ENCODE data around the gene SLC44A5.

GRCh38 chr1:75506976-75507375 is 103.9 kb downstream of the SLC44A5 start:
- TF ChIP-seq CTCF (conservative IDR thresholded peaks at IDR 0.05 in 1 of 2, IDR thresholded peaks at IDR 0.05 in 1 of 2; ENCODE audit: extremely low read depth in 1 of 2, insufficient read depth in 1 of 2, low read depth in 1 of 2, low read length in 2 of 2) (no peak), EZH2 (IDR thresholded peaks at IDR 0.05; ENCODE audit: borderline replicate concordance, low read length) (no peak)

Measured in mammary epithelial cell (primary cell).